Measurements from ENCODE around the gene FARP2. TPM values are rescaled to one million over a fixed set of nuclear protein-coding genes. Genes with fewer than 3 reads are reported as not detected.

Gene FARP2
- total and polyA plus RNA-seq, 2 of the 4 experiments (the other 2 are of a cell fraction), result 17.1 to 30.8 TPM

GRCh38 chr2:241368643-241369042 is 12.6 kb downstream of the FARP2 start:
- in situ Hi-C loops (cut with MboI; ENCODE audit: low sequenced_read_pairs), result no loop called here
- H3K4me2 ChIP-seq (ENCODE audit: low read depth, low read length), result no peak overlapping the region
- BruUV-seq (replicated peaks), result no TSS peak
- intact Hi-C loops (cut with micrococcal nuclease), result no loop called here
- ChIA-PET POLR2A (ENCODE audit: unreplicated experiment) (no interaction called here), CTCF (no interaction called here)
- TF ChIP-seq, protein P1, sequence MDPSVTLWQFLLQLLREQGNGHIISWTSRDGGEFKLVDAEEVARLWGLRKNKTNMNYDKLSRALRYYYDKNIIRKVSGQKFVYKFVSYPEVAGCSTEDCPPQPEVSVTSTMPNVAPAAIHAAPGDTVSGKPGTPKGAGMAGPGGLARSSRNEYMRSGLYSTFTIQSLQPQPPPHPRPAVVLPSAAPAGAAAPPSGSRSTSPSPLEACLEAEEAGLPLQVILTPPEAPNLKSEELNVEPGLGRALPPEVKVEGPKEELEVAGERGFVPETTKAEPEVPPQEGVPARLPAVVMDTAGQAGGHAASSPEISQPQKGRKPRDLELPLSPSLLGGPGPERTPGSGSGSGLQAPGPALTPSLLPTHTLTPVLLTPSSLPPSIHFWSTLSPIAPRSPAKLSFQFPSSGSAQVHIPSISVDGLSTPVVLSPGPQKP (IDR thresholded peaks at IDR 0.05; ENCODE audit: borderline replicate concordance, low read depth, low read length), result no peak
- no peak for TF ChIP-seq MAFK (IDR thresholded peaks at IDR 0.05; ENCODE audit: low read depth, low read length)
- no peak for TF ChIP-seq SMC3 (IDR thresholded peaks at IDR 0.05; ENCODE audit: low read depth, low read length)
- no peak for TF ChIP-seq RFX5 (IDR thresholded peaks at IDR 0.05; ENCODE audit: low read depth, low read length)
- no peak for TF ChIP-seq USF2 (IDR thresholded peaks at IDR 0.05; ENCODE audit: low read depth, low read length)
- no peak overlapping the region for H3K14ac ChIP-seq (replicated peaks; ENCODE audit: low read depth, low read length)
- no peak overlapping the region for H2BK120ac ChIP-seq (ENCODE audit: low read depth, low read length)
- peaks cover 3% of the 10 kb centered on the region; the same call in 1 of the 2 replicates for H3K4me1 ChIP-seq (ENCODE audit: control insufficient read depth, insufficient read depth, low read length)
- WGBS, 2 experiments (ENCODE audit: extremely low coverage in 2 of 2, insufficient read length in 1 of 2), result no CpG with 5 or more reads among the region's 3 CpGs
- DNase-seq (no peak), ATAC-seq (ENCODE audit: low read depth) (no peak)
- peaks cover 33% of the 10 kb centered on the region for H4K20me1 ChIP-seq (ENCODE audit: insufficient read depth, low read length)
- H2BK15ac ChIP-seq (ENCODE audit: low read depth, low read length), result no peak overlapping the region
- H3K27ac ChIP-seq (ENCODE audit: insufficient read depth, low read length), result no peak overlapping the region
- no peak overlapping the region for H3K18ac ChIP-seq (ENCODE audit: low read depth, low read length)
- H3K4me3 ChIP-seq (ENCODE audit: insufficient read depth, low read depth, low read length), result no peak overlapping the region
- H3K9me3 ChIP-seq (ENCODE audit: control insufficient read depth, insufficient read depth, low read length), result no peaks in the 10 kb centered on the region
- H3K79me1 ChIP-seq (ENCODE audit: low read depth in 1 of 2, low read length in 2 of 2), result peaks cover 27 to 75% of the 10 kb centered on the region in 2 experiments
- H4K5ac ChIP-seq (ENCODE audit: low read depth, low read length), result no peak overlapping the region
- dilution Hi-C loops (cut with HindIII; ENCODE audit: low sequenced_read_pairs, unreplicated experiment), result no loop called here
- no peak overlapping the region for H2AFZ ChIP-seq (replicated peaks; ENCODE audit: low read length, poor library complexity)
- H3K9me1 ChIP-seq (ENCODE audit: insufficient read depth, low read length), result peaks cover 16% of the 10 kb centered on the region; the same call in 1 of the 2 replicates
- no peak overlapping the region for H3K9ac ChIP-seq (ENCODE audit: low read depth, low read length)
- H4K8ac ChIP-seq (ENCODE audit: low read depth in 2 of 2, low read length in 2 of 2), result no peak overlapping the region
- no peak overlapping the region for H3K23ac ChIP-seq (ENCODE audit: low read depth, low read length)
- H3K27me3 ChIP-seq (ENCODE audit: control insufficient read depth, insufficient read depth, low read length), result no peaks in the 10 kb centered on the region
- no peak overlapping the region for H2AK5ac ChIP-seq (ENCODE audit: low read depth, low read length)
- H3K56ac ChIP-seq (ENCODE audit: extremely low read depth, insufficient read depth, low read length), result no peak overlapping the region
- H3K36me3 ChIP-seq (ENCODE audit: control insufficient read depth, insufficient read depth, low read length), result peaks cover 1% of the 10 kb centered on the region; the same call in 1 of the 2 replicates
- no peak overlapping the region for H3K4ac ChIP-seq (ENCODE audit: low read depth, low read length)
- H2AK9ac ChIP-seq (replicated peaks; ENCODE audit: low read depth, low read length, poor library complexity), result no peak overlapping the region
- H4K91ac ChIP-seq (ENCODE audit: insufficient read depth, low read depth, low read length), result no peak overlapping the region
- no peak overlapping the region for H2BK5ac ChIP-seq (ENCODE audit: low read depth, low read length, poor library complexity, severe bottlenecking)
- no peak overlapping the region for H2BK20ac ChIP-seq (ENCODE audit: low read depth, low read length)

All from IMR-90 (cell line).